Raji (cell line): ENCODE results near the gene DSCAML1.

Source experiments
- POLR2A ChIP-seq: IDR thresholded peaks from 2 replicates; pipeline ENCODE4 v1.6.1; 2011; ENCODE audit warnings: low read depth, low read length, control low read depth; ENCODE audit not compliant: insufficient read depth

DSCAML1 gene

DNA sequence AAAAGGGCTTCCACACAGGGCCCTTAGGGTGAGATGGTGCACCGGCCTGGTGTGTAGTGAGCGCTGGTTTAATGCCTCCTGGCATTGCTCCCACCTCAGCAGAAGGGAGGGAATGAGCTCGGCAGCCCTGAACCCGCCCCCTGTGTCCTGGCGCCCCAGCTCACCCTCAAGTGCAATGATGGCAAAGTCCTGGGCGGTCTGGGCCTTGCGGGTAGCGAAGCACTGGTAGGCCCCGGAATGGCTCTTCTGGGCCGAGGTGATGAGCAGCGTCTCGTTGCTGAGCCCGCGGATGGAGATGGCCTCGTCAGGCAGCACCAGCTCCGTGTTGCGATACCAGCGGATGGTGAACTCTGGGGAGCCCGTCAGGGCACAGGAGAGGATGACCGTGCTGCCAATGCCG is 276.1 kb downstream of the DSCAML1 start:
- TF ChIP-seq POLR2A = no peak

DNA sequence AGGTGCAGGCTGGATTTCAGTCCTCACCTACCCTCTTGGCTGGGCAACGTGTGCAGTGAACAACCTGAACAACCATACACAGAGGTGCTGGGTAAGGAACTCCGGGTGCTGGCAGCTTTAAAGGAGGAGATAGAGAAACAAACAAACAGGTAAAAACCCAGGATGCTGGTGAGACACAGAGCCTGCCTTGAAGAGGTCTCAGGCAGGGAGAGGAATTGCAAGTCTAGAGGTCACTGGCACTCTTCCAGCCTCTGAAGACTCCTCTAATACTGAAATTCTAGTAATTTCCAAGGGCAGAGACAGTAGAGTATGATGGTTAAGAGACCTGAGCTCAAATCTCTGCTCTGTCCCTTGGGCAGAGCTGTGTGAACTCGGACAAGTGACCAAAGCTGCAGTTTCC is 276.8 kb downstream of the DSCAML1 start:
- TF ChIP-seq POLR2A = no peak

DNA sequence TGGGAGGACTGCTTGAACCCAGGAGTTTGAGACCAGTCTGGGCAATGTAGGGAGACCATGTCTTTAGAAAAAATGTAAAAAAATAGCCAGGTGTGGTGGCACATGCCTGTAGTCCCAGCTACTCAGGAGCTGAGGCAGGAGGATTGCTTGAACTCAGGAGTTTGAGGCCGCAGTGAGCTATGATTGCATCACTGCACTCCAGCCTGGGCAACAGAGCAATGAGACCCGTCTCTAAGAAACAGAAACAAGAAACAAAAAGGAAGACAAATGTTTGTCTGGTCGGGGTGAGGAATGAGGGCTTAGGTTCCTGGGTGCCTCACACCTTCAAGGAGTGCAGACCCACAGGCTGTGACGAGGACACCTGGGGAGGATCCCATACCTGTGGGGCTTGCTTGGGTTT is 277.4 kb downstream of the DSCAML1 start:
- TF ChIP-seq POLR2A = no peak

DNA sequence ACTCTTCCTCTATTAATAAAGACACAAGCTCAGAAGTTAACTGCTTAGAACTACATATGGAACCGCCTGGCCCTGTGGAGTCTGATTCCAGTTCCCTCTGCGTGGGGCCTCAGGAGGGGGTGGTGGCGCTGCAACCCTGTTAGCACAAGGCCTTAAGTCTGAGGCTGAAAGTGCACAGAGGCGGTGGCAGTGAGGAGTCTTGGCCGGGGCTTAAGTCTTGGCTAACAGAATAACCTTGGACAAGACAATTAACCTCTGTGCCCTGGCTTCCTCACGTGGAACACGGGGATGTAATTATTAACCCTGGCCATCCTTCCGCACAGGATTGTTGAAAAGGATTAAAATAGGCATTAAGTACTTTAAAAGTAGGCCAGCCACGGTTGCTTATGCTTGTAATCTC is 277.8 kb downstream of the DSCAML1 start:
- no peak for TF ChIP-seq POLR2A

DNA sequence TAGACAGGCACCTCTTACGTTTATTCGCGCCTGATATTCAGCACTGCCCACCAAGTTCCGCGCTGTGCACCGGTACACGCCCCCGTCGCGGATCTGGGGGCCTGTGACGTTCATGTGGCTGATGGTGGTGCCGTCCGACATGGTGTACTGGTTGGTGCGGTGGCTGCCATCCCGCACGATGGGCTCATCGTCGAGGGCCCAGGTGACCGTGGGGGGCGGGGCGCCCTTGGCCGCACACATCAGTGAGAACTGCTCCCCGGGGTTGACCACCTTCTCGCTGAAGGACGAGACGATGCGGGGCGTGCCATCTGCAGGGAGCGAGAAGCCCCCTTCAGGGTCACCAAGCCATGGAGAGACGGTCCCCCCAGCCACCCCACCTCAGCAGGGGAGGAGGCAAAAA is 278.6 kb downstream of the DSCAML1 start:
- TF ChIP-seq POLR2A = no peak

DNA sequence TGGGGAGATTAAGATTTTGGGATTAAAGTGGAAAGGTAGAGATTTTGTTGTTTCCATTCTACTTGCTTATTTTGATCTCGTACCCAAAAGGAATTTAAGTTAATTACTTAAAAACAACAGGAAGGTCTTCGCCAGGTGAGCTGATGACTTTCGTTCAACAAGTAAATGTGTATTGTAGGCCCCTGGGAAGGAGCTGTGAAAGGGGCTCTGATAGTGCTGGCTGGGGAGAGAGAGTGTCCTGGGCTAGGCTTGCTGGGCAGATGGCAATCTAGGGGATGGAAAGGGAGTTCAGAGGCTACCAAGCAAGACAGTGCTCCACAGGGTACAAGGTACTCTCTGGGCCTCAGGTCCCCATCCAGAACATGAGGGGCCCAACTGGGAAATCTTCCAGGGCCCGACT is 279.9 kb downstream of the DSCAML1 start:
- no peak for TF ChIP-seq POLR2A

DNA sequence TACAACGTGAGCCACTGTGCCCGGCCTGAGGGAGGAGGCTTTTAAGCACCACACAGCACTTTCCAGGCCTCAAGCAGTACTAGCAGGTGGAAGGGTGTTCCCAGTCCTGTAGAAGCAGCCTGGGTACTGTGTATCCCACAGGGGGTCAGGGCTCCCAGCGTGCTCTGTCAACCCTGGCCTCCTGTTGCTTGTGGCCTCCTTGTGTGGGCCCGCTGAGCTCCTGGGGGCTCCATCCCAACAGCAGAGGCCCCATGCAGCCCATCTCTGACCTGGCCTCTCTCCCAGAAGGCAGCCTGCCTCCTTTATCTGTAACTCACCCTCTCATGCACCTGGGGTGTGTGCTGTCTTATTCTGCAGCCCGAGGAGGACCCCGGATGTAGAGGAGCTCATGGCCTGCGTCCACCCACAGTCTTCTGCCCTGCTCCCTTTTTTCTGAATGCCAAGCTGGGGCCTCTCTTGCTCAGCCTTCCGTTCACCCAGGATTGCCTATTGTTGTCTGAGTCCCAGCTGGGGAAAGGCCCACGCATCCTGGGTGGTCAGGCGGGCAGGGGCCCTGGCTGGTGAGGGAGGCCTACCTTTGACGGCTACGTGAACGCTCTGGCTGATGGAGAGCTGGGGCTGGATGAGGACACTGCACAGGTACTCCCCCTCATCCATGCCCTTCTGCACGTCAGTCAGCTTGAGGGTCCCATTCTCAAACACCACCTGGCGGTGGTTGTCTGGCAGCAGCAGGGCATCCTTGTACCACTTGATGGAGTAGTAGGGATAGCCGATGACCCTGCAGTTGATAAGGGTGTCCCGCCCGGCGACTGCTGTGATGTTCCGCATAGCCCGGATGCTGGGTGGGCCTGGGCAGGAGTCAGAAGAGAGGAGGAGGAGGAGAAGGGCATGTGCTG is 280.9 kb downstream of the DSCAML1 start:
- TF ChIP-seq POLR2A = no peak

DNA sequence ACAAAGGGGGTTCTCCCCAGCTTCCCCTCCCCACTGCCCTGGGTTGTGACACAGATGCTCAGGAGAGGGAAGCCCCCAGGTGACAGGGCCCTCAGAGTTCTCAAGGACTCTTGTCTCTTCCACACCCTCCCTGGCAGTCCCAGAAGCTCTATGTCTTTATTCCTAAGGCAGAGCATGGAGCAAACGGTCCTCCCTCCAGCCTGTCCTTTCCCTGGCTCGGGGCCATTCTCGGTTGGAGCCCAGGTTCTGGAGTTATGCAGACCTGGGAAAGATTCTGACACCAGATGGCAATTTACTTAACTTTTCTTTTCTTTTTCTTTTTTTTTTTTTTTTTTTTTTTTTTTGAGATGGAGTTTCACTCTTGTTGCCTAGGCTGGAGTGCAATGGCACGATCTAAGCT is 282.8 kb downstream of the DSCAML1 start:
- no peak for TF ChIP-seq POLR2A

DNA sequence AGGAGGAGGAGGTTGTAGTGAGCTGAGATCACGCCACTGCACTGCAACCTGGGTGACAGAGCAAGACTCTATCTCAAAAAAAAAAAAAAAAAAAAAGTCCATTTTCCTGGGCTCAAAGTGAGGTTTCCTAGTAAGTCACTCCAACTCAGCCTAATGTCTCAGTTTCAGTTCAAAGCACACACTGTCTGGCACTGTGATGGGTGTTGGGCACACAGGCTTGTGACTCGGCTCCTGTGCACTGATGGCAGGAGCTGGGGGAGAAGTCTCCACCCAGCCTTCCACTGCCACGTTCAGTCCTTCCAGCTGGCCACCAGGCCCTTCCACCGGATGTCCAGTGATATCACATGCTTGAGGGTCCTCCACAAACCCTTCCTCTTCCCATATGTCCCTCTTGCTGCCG is 283.4 kb downstream of the DSCAML1 start:
- TF ChIP-seq POLR2A = no peak

DNA sequence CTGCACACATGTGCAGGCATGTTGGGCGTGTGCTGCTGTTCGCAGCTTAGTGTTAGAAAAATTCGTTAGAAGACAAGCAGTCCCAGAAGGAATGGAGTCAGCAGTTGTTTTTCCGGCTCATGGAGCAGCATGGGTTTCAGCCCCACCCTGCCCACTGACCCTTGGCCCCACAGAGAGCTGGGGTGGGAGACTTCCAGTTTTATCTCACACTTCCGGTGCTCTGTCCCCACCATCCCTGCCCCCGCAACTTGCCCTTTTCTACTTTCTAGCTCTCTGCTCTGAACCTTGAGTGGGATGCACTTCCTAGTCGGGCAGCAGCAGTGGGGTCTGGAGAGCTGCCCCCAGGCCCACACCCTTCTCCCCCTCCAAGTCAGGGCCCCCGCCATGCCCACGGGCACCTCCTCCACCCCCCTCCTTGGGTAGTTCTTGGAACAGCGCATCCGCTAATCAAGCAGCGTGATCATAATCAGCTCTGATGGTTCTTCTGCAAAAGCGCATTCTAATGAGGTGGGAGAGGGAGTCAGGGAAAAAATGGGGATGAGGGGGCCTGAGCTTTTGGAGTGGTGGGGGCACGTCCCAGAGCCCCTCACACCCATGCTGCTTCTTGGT is 285.0 kb downstream of the DSCAML1 start:
- no peak for TF ChIP-seq POLR2A

DNA sequence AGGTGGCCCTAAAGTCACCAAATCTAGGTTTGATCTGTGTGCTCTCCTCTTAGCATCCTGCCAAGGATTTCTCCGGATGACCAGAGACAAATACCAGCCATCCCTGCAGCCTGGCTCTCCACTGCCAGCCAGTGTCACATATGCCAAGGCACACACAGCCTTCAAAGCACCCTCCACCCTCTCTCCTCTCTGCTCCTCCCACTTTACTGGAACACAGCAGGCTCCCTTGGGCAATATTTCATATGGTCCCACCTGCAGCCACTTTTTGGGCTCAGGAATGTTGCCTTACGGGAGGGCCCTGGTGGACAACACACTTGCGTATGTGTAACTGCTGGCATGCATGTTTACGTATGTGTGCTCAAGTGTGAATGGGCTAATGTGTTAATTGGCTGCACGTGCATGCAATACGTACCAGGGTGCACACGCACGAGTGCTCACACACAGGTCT is 285.5 kb downstream of the DSCAML1 start:
- no peak for TF ChIP-seq POLR2A

DNA sequence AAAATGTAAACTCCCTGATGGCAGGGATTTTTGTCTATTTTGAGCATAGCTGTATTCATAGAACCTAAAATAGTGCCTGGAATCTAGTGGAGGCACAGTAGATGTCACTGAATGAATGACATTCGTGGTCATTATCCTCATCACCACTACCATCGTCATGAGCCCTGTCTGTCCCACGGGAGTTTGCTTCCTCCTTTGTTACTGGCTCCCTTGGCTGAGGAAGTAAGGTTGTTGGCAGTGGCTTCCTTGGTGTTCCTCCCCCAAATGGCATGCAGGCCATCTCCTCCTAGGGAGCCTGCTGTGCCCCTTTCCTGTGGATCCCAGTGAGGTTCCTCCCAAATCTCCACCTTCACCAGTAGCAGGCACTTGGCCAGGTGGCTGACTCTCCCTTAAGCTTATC is 286.4 kb downstream of the DSCAML1 start:
- no peak for TF ChIP-seq POLR2A

DNA sequence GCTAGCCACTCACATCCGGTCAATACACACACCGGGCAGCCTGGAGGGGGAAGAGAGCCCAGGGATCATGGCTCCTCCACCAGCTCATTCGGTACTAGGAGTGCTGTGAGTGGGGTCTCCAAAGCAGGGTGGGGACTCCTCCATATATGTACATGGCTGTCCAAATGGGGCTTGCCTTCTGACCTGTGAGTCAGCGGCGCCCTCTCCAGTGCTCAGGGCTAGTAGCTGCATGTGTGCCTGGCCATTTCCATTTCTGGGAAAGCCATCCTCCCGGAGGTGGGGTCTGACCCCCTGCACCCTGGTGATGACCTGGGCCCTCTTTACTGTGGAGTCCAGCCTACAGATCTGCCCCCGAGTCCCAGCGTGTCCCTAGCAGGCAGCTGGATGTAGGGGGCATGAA is 287.5 kb downstream of the DSCAML1 start:
- no peak for TF ChIP-seq POLR2A

DNA sequence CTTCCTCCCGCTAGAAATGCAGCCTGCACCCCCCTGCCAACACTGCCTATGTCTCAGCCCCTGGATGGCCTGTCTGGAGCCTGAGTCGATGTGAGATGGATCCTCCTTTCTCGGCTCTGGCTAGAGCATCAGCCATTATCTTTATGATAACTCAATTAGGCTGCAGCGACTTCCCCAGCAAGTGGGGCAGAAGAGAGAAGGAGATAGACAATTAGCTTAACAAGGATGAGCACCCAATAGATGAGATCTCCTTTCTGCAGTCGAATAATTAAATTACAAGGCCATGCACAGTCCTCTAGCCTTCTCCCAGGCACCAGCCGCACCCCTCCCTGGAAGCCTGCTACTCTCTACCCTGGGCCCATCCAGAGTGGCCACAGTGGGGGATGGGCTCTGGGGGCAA is 290.0 kb downstream of the DSCAML1 start:
- no peak for TF ChIP-seq POLR2A

DNA sequence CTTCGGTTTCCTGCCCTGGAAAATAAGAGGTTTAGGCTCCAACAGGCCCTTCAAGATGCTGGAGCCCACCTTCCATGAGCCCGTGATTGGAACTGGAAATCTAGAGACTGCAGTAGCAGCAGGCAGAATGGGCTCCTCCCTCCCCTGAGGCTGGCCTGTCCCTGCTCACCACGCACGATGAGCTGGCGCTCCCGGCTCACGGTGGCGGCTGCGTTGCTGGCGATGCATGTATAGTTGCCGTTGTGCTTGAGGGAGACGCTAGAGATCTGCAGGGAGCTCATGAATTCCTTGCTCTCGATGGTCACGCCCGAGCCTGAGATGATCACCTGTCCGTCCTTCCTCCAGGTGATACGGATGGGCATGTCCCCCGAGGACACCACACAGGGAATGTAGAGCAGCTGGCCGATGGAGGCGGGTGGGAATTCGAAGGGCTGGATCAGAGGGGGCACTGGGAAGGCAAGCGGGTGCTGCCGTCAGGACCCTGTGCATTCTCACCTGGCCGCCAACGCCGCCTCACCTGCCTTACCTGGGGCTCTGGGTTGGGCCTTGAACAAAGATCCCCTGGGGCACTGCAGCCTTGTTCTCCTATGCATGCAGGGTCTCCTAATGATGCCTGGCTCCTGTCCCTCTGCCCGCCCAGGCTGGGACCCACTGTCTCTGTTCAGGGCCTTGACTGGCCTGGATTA is 291.6 kb downstream of the DSCAML1 start:
- no peak for TF ChIP-seq POLR2A

DNA sequence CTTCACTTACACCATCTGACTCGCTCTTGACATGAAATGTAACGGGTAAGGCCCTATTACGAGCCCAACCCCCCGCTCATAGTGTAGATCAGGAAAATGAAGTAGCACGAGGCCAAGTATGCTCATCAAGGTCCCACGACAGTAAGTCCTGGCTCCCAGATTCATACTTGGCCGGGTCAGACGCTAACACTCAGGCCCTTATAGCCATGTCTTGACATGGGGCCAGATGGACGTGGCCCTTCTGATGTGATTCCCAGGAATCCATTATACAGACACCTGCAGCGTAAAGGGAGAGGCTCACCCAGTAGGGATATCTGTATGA is 294.3 kb downstream of the DSCAML1 start:
- no peak for TF ChIP-seq POLR2A

DNA sequence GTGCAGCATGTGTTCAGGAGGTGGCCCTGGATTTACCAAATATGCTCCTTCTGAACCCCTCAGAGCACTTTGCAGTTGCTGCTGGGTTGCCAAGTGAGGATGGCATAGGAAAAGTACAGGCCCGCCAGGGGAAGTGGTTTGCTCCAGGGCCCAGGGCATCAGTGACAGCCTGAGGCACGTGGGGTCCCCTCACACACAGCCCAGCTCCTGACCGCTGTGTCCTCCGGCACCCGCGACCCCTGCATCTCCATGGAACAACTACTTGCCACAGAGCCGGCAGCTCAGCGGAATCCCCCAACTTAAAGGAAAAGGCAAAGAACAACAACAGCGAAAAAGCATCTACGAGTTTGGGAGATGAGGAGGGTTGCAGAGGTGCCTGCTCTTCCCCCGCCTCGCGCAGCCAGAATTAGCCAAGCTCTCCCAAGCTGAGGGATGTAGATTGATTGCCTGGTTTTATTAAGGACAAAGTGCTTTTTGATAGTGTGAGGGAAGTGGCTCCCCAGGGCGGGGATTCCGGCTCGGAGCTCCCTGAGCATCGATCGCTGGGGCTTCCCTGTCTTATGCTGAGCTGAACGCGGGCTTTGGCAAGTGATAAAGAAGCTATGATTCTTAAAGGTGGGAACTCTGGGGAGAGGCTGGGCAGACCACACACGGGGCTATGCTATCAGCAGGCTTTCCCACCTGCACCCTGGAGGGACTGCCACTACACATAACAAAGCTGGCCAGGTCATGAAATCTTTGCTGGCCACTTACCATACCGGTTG is 294.8 kb downstream of the DSCAML1 start:
- TF ChIP-seq POLR2A = no peak
